HG03139 (cell line): ENCODE data around the gene EP300.
A peak's percentile ranks its signal among the peaks of the same experiment; 100 is the strongest.
"Not testable (repeated sequence)": the region's sequence is repeated elsewhere in the genome, so short reads cannot be mapped to it uniquely, and the experiment has no call there.

Experiments used
- ATAC-seq: cut with Tn5 transposase; IDR thresholded peaks from one replicate; pipeline ENCODE4 v1.9.1; 2021; ENCODE audit not compliant: unreplicated experiment

Gene EP300

GRCh38 chr22:41078931-41079330 is 13.5 kb upstream of the EP300 start:
- no peak for ATAC-seq

GRCh38 chr22:41085842-41086241 is 6.5 kb upstream of the EP300 start:
- no peak for ATAC-seq

- ATAC-seq, result peak; percentile 71
These were observed 1.0 kb upstream of the EP300 start for GRCh38 chr22:41091132-41092022.

GRCh38 chr22:41092847-41093411 is 537 bp downstream of the EP300 start:
- ATAC-seq, result no peak

- no peak for ATAC-seq
These were observed 1.7 kb downstream of the EP300 start for GRCh38 chr22:41094041-41094593.

- no peak for ATAC-seq
These were observed 4.0 kb downstream of the EP300 start for GRCh38 chr22:41096391-41096790.

GRCh38 chr22:41096841-41097240 is 4.4 kb downstream of the EP300 start:
- ATAC-seq, result no peak

- ATAC-seq, result no peak
These were observed 6.6 kb downstream of the EP300 start for GRCh38 chr22:41099036-41099435.

GRCh38 chr22:41106122-41106968 is 14.0 kb downstream of the EP300 start:
- ATAC-seq, result no peak

GRCh38 chr22:41106969-41107325 is 14.6 kb downstream of the EP300 start:
- ATAC-seq, result not testable (repeated sequence)

- no peak for ATAC-seq
These were observed 18.6 kb downstream of the EP300 start for GRCh38 chr22:41110968-41111367.

- no peak for ATAC-seq
These were observed 23.9 kb downstream of the EP300 start for GRCh38 chr22:41116342-41116741.

GRCh38 chr22:41117127-41117965 is 25.0 kb downstream of the EP300 start:
- ATAC-seq, result no peak

- no peak for ATAC-seq
These were observed 30.8 kb downstream of the EP300 start for GRCh38 chr22:41123151-41123550.

GRCh38 chr22:41124086-41124485 is 31.7 kb downstream of the EP300 start:
- ATAC-seq, result no peak

- ATAC-seq, result no peak
These were observed 35.1 kb downstream of the EP300 start for GRCh38 chr22:41127451-41127850.

GRCh38 chr22:41128606-41129005 is 36.2 kb downstream of the EP300 start:
- ATAC-seq, result no peak

- no peak for ATAC-seq
These were observed 40.2 kb downstream of the EP300 start for GRCh38 chr22:41132550-41132949.

GRCh38 chr22:41140365-41140957 is 48.1 kb downstream of the EP300 start:
- no peak for ATAC-seq

GRCh38 chr22:41145921-41146320 is 53.5 kb downstream of the EP300 start:
- not testable (repeated sequence) for ATAC-seq
